HL-60 (cell line): ENCODE data around the gene ETF1.

Source experiments
- POLR2AphosphoS5 ChIP-seq: IDR thresholded peaks from 2 replicates; pipeline ENCODE4 v1.6.1; 2012; ENCODE audit warnings: low read depth
- TF ChIP-seq, protein P1 (sequence below): IDR thresholded peaks from one replicate; pipeline ENCODE4 v1.5.1; 2011; ENCODE audit warnings: low read length, control low read depth, inconsistent platforms; ENCODE audit not compliant: insufficient read depth
- TF ChIP-seq, protein P2 (sequence below): IDR thresholded peaks from 2 replicates; pipeline ENCODE4 v1.6.1; 2012; ENCODE audit warnings: low read depth; ENCODE audit not compliant: insufficient replicate concordance

GRCh38 chr5:138570871-138571270 is 27.8 kb upstream of the ETF1 start:
- TF ChIP-seq, protein P1, sequence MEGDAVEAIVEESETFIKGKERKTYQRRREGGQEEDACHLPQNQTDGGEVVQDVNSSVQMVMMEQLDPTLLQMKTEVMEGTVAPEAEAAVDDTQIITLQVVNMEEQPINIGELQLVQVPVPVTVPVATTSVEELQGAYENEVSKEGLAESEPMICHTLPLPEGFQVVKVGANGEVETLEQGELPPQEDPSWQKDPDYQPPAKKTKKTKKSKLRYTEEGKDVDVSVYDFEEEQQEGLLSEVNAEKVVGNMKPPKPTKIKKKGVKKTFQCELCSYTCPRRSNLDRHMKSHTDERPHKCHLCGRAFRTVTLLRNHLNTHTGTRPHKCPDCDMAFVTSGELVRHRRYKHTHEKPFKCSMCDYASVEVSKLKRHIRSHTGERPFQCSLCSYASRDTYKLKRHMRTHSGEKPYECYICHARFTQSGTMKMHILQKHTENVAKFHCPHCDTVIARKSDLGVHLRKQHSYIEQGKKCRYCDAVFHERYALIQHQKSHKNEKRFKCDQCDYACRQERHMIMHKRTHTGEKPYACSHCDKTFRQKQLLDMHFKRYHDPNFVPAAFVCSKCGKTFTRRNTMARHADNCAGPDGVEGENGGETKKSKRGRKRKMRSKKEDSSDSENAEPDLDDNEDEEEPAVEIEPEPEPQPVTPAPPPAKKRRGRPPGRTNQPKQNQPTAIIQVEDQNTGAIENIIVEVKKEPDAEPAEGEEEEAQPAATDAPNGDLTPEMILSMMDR = no peak
- TF ChIP-seq POLR2AphosphoS5 = no peak
- TF ChIP-seq, protein P2, sequence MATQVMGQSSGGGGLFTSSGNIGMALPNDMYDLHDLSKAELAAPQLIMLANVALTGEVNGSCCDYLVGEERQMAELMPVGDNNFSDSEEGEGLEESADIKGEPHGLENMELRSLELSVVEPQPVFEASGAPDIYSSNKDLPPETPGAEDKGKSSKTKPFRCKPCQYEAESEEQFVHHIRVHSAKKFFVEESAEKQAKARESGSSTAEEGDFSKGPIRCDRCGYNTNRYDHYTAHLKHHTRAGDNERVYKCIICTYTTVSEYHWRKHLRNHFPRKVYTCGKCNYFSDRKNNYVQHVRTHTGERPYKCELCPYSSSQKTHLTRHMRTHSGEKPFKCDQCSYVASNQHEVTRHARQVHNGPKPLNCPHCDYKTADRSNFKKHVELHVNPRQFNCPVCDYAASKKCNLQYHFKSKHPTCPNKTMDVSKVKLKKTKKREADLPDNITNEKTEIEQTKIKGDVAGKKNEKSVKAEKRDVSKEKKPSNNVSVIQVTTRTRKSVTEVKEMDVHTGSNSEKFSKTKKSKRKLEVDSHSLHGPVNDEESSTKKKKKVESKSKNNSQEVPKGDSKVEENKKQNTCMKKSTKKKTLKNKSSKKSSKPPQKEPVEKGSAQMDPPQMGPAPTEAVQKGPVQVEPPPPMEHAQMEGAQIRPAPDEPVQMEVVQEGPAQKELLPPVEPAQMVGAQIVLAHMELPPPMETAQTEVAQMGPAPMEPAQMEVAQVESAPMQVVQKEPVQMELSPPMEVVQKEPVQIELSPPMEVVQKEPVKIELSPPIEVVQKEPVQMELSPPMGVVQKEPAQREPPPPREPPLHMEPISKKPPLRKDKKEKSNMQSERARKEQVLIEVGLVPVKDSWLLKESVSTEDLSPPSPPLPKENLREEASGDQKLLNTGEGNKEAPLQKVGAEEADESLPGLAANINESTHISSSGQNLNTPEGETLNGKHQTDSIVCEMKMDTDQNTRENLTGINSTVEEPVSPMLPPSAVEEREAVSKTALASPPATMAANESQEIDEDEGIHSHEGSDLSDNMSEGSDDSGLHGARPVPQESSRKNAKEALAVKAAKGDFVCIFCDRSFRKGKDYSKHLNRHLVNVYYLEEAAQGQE = no peak
